ENCODE data around the gene BICRA.

BICRA gene

GRCh38 chr19:47699360-47699917 lies 90.5 kb downstream of the BICRA start:
- Histone ChIP-seq H4K20me1 (ENCODE audit: insufficient read depth, low read length) (no peaks in the 10 kb centered on the region), H3K79me2 (ENCODE audit: insufficient read depth, low read length) (no peaks in the 10 kb centered on the region), H3K4me2 (ENCODE audit: low read length) (peak overlapping the region; percentile 65), H3K27me3 (ENCODE audit: insufficient read depth, low read length) (no peaks in the 10 kb centered on the region), H3F3A (ENCODE audit: insufficient read depth, low read length) (no peaks in the 10 kb centered on the region), H3K9me3 (ENCODE audit: low read length) (no peaks in the 10 kb centered on the region), H3K9ac (ENCODE audit: low read length) (peak overlapping the region; percentile 38; the same call in 1 of the 2 replicates), H3K36me3 (ENCODE audit: insufficient read depth, low read length) (peaks cover 19% of the 10 kb centered on the region), H3K4me1 (ENCODE audit: insufficient read depth, low read length, severe bottlenecking) (peaks cover 17% of the 10 kb centered on the region), H3K9me2 (ENCODE audit: low read depth, low read length) (no peaks in the 10 kb centered on the region), H3K27ac (ENCODE audit: low read depth, low read length, poor library complexity, severe bottlenecking) (peak overlapping the region; percentile 86), H2AFZ (ENCODE audit: low read length) (no peak overlapping the region), H3K4me3 (ENCODE audit: low read depth, low read length, poor library complexity, severe bottlenecking) (peak overlapping the region; percentile 48)
- TF ChIP-seq, protein P1, sequence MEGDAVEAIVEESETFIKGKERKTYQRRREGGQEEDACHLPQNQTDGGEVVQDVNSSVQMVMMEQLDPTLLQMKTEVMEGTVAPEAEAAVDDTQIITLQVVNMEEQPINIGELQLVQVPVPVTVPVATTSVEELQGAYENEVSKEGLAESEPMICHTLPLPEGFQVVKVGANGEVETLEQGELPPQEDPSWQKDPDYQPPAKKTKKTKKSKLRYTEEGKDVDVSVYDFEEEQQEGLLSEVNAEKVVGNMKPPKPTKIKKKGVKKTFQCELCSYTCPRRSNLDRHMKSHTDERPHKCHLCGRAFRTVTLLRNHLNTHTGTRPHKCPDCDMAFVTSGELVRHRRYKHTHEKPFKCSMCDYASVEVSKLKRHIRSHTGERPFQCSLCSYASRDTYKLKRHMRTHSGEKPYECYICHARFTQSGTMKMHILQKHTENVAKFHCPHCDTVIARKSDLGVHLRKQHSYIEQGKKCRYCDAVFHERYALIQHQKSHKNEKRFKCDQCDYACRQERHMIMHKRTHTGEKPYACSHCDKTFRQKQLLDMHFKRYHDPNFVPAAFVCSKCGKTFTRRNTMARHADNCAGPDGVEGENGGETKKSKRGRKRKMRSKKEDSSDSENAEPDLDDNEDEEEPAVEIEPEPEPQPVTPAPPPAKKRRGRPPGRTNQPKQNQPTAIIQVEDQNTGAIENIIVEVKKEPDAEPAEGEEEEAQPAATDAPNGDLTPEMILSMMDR (IDR thresholded peaks at IDR 0.05; ENCODE audit: low read length), result peak; percentile 86
- no peak for TF ChIP-seq EZH2 (IDR thresholded peaks at IDR 0.05; ENCODE audit: borderline replicate concordance, low read length)

DNA sequence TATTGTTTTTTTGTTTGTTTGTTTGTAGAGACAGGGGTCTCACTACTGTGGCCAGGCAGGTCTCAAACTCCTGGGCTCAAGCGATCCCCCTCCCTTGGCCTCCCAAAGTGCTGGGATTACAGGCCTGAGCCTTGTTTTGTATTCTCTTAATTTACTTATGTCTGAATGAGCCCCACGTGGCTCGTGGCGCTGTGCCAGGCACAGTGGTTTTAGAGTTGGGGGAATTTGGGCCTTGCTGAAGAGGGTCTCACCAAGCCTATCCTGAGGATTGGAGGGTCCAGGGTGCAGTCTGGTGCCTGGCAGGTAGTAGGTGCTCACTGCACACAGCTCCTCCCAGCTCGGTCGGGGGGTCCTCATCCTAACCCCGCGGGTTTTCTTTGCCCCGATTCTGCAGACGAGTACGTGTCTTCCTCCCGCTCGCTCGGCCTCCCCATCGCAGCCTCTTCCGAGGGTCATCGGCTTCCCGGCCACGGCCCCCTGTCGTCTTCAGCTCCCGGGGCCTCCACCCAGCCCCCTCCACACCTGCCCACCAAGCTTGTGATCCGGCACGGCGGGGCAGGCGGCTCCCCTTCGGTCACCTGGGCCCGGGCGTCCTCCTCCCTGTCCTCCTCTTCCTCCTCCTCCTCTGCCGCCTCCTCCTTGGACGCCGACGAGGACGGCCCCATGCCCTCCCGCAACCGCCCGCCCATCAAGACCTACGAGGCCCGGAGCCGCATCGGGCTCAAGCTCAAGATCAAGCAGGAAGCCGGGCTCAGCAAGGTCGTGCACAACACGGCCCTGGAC lies 92.2 kb downstream of the BICRA start:
- no peak for TF ChIP-seq EZH2 (IDR thresholded peaks at IDR 0.05; ENCODE audit: borderline replicate concordance, low read length)
- TF ChIP-seq, protein P1 (IDR thresholded peaks at IDR 0.05; ENCODE audit: low read length), result no peak
- Histone ChIP-seq H3K4me2 (ENCODE audit: low read length) (no peak overlapping the region), H3K4me3 (ENCODE audit: low read depth, low read length, poor library complexity, severe bottlenecking) (no peak overlapping the region), H3K27me3 (ENCODE audit: insufficient read depth, low read length) (no peaks in the 10 kb centered on the region), H3K9me3 (ENCODE audit: low read length) (no peaks in the 10 kb centered on the region), H4K20me1 (ENCODE audit: insufficient read depth, low read length) (no peaks in the 10 kb centered on the region), H3K9ac (ENCODE audit: low read length) (no peak overlapping the region), H3K79me2 (ENCODE audit: insufficient read depth, low read length) (no peaks in the 10 kb centered on the region), H3K36me3 (ENCODE audit: insufficient read depth, low read length) (peaks cover 19% of the 10 kb centered on the region), H2AFZ (ENCODE audit: low read length) (no peak overlapping the region), H3K27ac (ENCODE audit: low read depth, low read length, poor library complexity, severe bottlenecking) (no peak overlapping the region), H3F3A (ENCODE audit: insufficient read depth, low read length) (no peaks in the 10 kb centered on the region), H3K4me1 (ENCODE audit: insufficient read depth, low read length, severe bottlenecking) (peaks cover 17% of the 10 kb centered on the region), H3K9me2 (ENCODE audit: low read depth, low read length) (no peaks in the 10 kb centered on the region)

DNA sequence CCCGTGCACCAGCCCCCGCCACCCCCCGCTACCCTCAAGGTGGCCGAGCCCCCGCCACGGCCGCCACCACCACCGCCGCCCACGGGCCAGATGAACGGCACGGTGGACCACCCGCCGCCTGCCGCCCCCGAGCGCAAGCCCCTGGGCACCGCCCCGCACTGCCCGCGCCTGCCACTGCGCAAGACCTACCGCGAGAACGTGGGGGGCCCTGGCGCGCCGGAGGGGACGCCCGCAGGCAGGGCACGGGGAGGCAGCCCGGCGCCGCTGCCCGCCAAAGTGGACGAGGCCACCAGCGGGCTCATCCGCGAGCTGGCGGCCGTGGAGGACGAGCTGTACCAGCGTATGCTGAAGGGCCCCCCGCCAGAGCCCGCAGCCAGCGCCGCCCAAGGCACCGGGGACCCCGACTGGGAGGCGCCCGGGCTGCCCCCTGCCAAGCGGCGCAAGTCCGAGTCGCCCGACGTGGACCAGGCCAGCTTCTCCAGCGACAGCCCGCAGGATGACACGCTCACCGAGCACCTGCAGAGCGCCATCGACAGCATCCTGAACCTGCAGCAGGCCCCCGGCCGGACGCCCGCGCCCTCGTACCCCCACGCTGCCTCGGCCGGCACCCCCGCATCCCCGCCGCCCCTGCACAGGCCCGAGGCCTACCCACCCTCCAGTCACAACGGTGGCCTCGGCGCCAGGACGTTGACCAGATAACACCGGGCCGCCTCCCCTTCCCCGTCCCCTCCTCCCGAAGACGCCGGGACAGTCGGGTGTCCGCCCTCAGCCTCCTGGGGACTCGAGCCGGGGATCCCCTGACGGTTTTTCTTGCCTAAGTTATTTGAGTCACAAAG lies 93.0 kb downstream of the BICRA start:
- Histone ChIP-seq H3K4me2 (ENCODE audit: low read length) (no peak overlapping the region), H3K9me3 (ENCODE audit: low read length) (no peaks in the 10 kb centered on the region), H3K36me3 (ENCODE audit: insufficient read depth, low read length) (peaks cover 19% of the 10 kb centered on the region), H3K27ac (ENCODE audit: low read depth, low read length, poor library complexity, severe bottlenecking) (no peak overlapping the region), H3K79me2 (ENCODE audit: insufficient read depth, low read length) (no peaks in the 10 kb centered on the region), H3K4me1 (ENCODE audit: insufficient read depth, low read length, severe bottlenecking) (peaks cover 17% of the 10 kb centered on the region), H3F3A (ENCODE audit: insufficient read depth, low read length) (no peaks in the 10 kb centered on the region), H2AFZ (ENCODE audit: low read length) (no peak overlapping the region), H3K9me2 (ENCODE audit: low read depth, low read length) (no peaks in the 10 kb centered on the region), H4K20me1 (ENCODE audit: insufficient read depth, low read length) (no peaks in the 10 kb centered on the region), H3K4me3 (ENCODE audit: low read depth, low read length, poor library complexity, severe bottlenecking) (no peak overlapping the region), H3K27me3 (ENCODE audit: insufficient read depth, low read length) (no peaks in the 10 kb centered on the region), H3K9ac (ENCODE audit: low read length) (no peak overlapping the region)
- TF ChIP-seq, protein P1 (IDR thresholded peaks at IDR 0.05; ENCODE audit: low read length), result no peak
- no peak for TF ChIP-seq EZH2 (IDR thresholded peaks at IDR 0.05; ENCODE audit: borderline replicate concordance, low read length)
